GM12878 (cell line): ENCODE measurements around the gene LMX1A.

ENCODE experiments used
- HDAC2 ChIP-seq: fragments of 200-600 bp; sonication (generic); IDR thresholded peaks from 2 replicates; pipeline ENCODE4 v1.6.1; 2017
- SP1 ChIP-seq: IDR thresholded peaks from one replicate; pipeline ENCODE4 v1.6.1; 2011; ENCODE audit warnings: low read depth, low read length

DNA sequence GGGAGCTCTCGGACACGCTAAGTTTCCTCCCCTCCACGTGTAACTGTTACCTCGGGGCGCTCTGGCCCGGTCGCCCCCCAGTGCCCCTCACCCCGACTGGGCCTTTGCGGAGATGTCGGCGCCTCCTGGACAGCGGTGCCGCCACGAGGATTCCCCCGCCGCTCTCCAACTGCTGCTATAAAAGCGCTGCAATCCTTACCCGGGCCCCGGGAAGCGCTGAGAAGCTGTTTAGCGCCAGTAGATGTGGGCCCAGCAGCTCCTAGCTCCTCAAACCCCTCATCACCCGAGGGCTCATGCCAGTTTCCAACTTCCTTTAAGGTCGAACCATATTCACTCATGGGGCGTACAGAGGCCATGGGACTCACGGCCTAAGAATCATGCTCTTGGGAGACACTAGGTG lies 361 bp upstream of the LMX1A start:
- TF ChIP-seq HDAC2 (no peak), SP1 (no peak)
